Parathyroid adenoma (tissue), 2 donors: ENCODE data around the gene ZSCAN22.
A peak's percentile ranks its signal among the peaks of the same experiment; 100 is the strongest.

ENCODE experiments used
- H2AFZ ChIP-seq: fragments of 300-600 bp; sonication (generic); one replicate; pipeline ENCODE4 v1.7.0; 2017; ENCODE audit warnings: antibody characterized with exemption, mild to moderate bottlenecking
- H3K27ac ChIP-seq: fragments of 300-600 bp; sonication (generic); one replicate; pipeline ENCODE4 v1.7.0; 2017
- H3K27me3 ChIP-seq: fragments of 300-600 bp; sonication (generic); one replicate; pipeline ENCODE4 v1.7.0; 2017; ENCODE audit warnings: low read length; ENCODE audit not compliant: control insufficient read depth, insufficient read depth
- H3K36me3 ChIP-seq: fragments of 300-600 bp; sonication (generic); one replicate; pipeline ENCODE4 v1.7.0; 2017; ENCODE audit warnings: low read length; ENCODE audit not compliant: control insufficient read depth, insufficient read depth
- H3K4me1 ChIP-seq: fragments of 300-600 bp; sonication (generic); one replicate; pipeline ENCODE4 v1.7.0; 2017; ENCODE audit warnings: control low read depth
- H3K4me2 ChIP-seq: fragments of 300-600 bp; sonication (generic); one replicate; pipeline ENCODE4 v1.7.0; 2017; ENCODE audit warnings: low read length
- H3K4me3 ChIP-seq: fragments of 300-600 bp; sonication (generic); one replicate; pipeline ENCODE4 v1.7.0; 2017; ENCODE audit warnings: low read depth, low read length
- H3K79me2 ChIP-seq: fragments of 300-600 bp; sonication (generic); one replicate; pipeline ENCODE4 v1.7.0; 2017; ENCODE audit warnings: control low read depth
- H3K9ac ChIP-seq: fragments of 300-600 bp; sonication (generic); one replicate; pipeline ENCODE4 v1.7.0; 2017; ENCODE audit warnings: mild to moderate bottlenecking
- H3K9me3 ChIP-seq: fragments of 300-600 bp; sonication (generic); one replicate; pipeline ENCODE4 v1.7.0; 2017; ENCODE audit warnings: low read length; ENCODE audit not compliant: control insufficient read depth
- CTCF ChIP-seq: fragments of 300-600 bp; sonication (generic); IDR thresholded peaks from one replicate; pipeline ENCODE4 v1.7.0; 2017; ENCODE audit warnings: antibody characterized with exemption, mild to moderate bottlenecking
- donor health status: primary hyperparathyroidism.

The ZSCAN22 gene

GRCh38 chr19:58279042-58279924 is 47.5 kb upstream of the ZSCAN22 start:
- peak overlapping the region; percentile 82 for H3K27ac ChIP-seq
- H3K27me3 ChIP-seq, result no peaks in the 10 kb centered on the region
- peak overlapping the region; percentile 92 for H3K4me3 ChIP-seq
- H3K36me3 ChIP-seq, result no peaks in the 10 kb centered on the region
- TF ChIP-seq CTCF, result no peak
- peak overlapping the region; percentile 1 for H3K9ac ChIP-seq
- H3K4me1 ChIP-seq, result peaks cover 2% of the 10 kb centered on the region
- H3K79me2 ChIP-seq, result peaks cover 20% of the 10 kb centered on the region
- H3K9me3 ChIP-seq, result no peaks in the 10 kb centered on the region
- peak overlapping the region; percentile 88 for H3K4me2 ChIP-seq
- H2AFZ ChIP-seq, result peak overlapping the region; percentile 73

- H2AFZ ChIP-seq, result no peak overlapping the region
- H3K4me1 ChIP-seq, result peaks cover 2% of the 10 kb centered on the region
- H3K27me3 ChIP-seq, result no peaks in the 10 kb centered on the region
- peaks cover 20% of the 10 kb centered on the region for H3K79me2 ChIP-seq
- H3K27ac ChIP-seq, result peak overlapping the region; percentile 82
- H3K4me3 ChIP-seq, result peak overlapping the region; percentile 92
- no peaks in the 10 kb centered on the region for H3K36me3 ChIP-seq
- H3K9me3 ChIP-seq, result no peaks in the 10 kb centered on the region
- H3K4me2 ChIP-seq, result peak overlapping the region; percentile 88
- no peak overlapping the region for H3K9ac ChIP-seq
- no peak for TF ChIP-seq CTCF
Measured at GRCh38 chr19:58279925-58280316, 46.9 kb upstream of the ZSCAN22 start.

- H3K27me3 ChIP-seq, result no peaks in the 10 kb centered on the region
- H3K9me3 ChIP-seq, result no peaks in the 10 kb centered on the region
- no peak overlapping the region for H3K4me2 ChIP-seq
- TF ChIP-seq CTCF, result no peak
- peaks cover 31% of the 10 kb centered on the region for H3K79me2 ChIP-seq
- no peak overlapping the region for H3K4me3 ChIP-seq
- H2AFZ ChIP-seq, result no peak overlapping the region
- H3K9ac ChIP-seq, result no peak overlapping the region
- no peaks in the 10 kb centered on the region for H3K36me3 ChIP-seq
- no peak overlapping the region for H3K27ac ChIP-seq
- peaks cover 2% of the 10 kb centered on the region for H3K4me1 ChIP-seq
Measured at GRCh38 chr19:58284199-58284598, 42.6 kb upstream of the ZSCAN22 start.

- no peak overlapping the region for H3K4me2 ChIP-seq
- H3K79me2 ChIP-seq, result peaks cover 16% of the 10 kb centered on the region
- TF ChIP-seq CTCF, result no peak
- H3K4me1 ChIP-seq, result no peaks in the 10 kb centered on the region
- no peaks in the 10 kb centered on the region for H3K27me3 ChIP-seq
- no peak overlapping the region for H3K9ac ChIP-seq
- no peak overlapping the region for H2AFZ ChIP-seq
- no peaks in the 10 kb centered on the region for H3K36me3 ChIP-seq
- no peak overlapping the region for H3K4me3 ChIP-seq
- no peak overlapping the region for H3K27ac ChIP-seq
- no peaks in the 10 kb centered on the region for H3K9me3 ChIP-seq
Measured at GRCh38 chr19:58291943-58292342, 34.9 kb upstream of the ZSCAN22 start.
